Loucy (cell line): ENCODE measurements around the gene MTRF1L.

Experiments used
- H2AFZ ChIP-seq: fragments of 200-600 bp; sonication (generic); 2 replicates; pipeline ENCODE4 v1.6.0; 2016; ENCODE audit warnings: antibody characterized with exemption, mild to moderate bottlenecking, low read length, moderate library complexity
- H3F3A ChIP-seq: fragments of 200-600 bp; 2 replicates; pipeline ENCODE4 v1.6.0; 2016; ENCODE audit warnings: antibody characterized with exemption, low read depth, mild to moderate bottlenecking
- H3K27me3 ChIP-seq: fragments of 200-600 bp; sonication (generic); 2 replicates; pipeline ENCODE4 v1.6.1; 2014; ENCODE audit warnings: low read length, mild to moderate bottlenecking; ENCODE audit not compliant: insufficient read depth, poor library complexity, severe bottlenecking
- H3K36me3 ChIP-seq: fragments of 200-600 bp; sonication (generic); 2 replicates; pipeline ENCODE4 v1.6.1; 2016; ENCODE audit warnings: low read length; ENCODE audit not compliant: insufficient read depth
- H3K4me1 ChIP-seq: fragments of 200-600 bp; sonication (generic); 2 replicates; pipeline ENCODE4 v1.5.1; 2014; ENCODE audit warnings: low read length, mild to moderate bottlenecking; ENCODE audit not compliant: insufficient read depth, poor library complexity, severe bottlenecking
- H3K4me2 ChIP-seq: fragments of 200-600 bp; sonication (generic); 2 replicates; pipeline ENCODE4 v1.6.0; 2014; ENCODE audit warnings: antibody characterized with exemption, low read length, low read depth, mild to moderate bottlenecking; ENCODE audit not compliant: poor library complexity, severe bottlenecking
- H3K4me3 ChIP-seq: fragments of 200-600 bp; sonication (generic); 2 replicates; pipeline ENCODE4 v1.5.1; 2014; ENCODE audit warnings: low read length, mild to moderate bottlenecking, mixed read lengths; ENCODE audit not compliant: poor library complexity, severe bottlenecking
- H3K79me2 ChIP-seq: fragments of 200-600 bp; sonication (generic); 2 replicates; pipeline ENCODE4 v1.6.1; 2014; ENCODE audit warnings: low read length; ENCODE audit not compliant: insufficient read depth
- H3K9ac ChIP-seq: fragments of 200-600 bp; sonication (generic); 2 replicates; pipeline ENCODE4 v1.6.0; 2014; ENCODE audit warnings: mild to moderate bottlenecking, low read depth, low read length, moderate library complexity; ENCODE audit not compliant: poor library complexity, severe bottlenecking
- H3K9me2 ChIP-seq: fragments of 200-600 bp; sonication (generic); replicated peaks from 2 replicates; pipeline ENCODE4 v1.6.1; 2016; ENCODE audit warnings: low read depth, low read length, mixed read lengths
- H3K9me3 ChIP-seq: fragments of 200-600 bp; sonication (generic); 2 replicates; pipeline ENCODE4 v1.6.1; 2014; ENCODE audit warnings: mild to moderate bottlenecking, antibody characterized with exemption, low read length, low read depth; ENCODE audit not compliant: insufficient read depth
- H4K20me1 ChIP-seq: fragments of 200-600 bp; sonication (generic); 2 replicates; pipeline ENCODE4 v1.6.0; 2014; ENCODE audit warnings: antibody characterized with exemption, low read length, mild to moderate bottlenecking; ENCODE audit not compliant: insufficient read depth, poor library complexity, severe bottlenecking
- CTCF ChIP-seq: fragments of 200-600 bp; sonication (generic); conservative IDR thresholded peaks from 2 replicates; pipeline ENCODE4 v1.5.1; 2014; ENCODE audit warnings: mild to moderate bottlenecking, antibody characterized with exemption, low read length
- EZH2phosphoT487 ChIP-seq: fragments of 200-600 bp; IDR thresholded peaks from 2 replicates; pipeline ENCODE4 v1.6.1; 2018; ENCODE audit warnings: antibody characterized with exemption, mild to moderate bottlenecking, moderate library complexity, borderline replicate concordance

MTRF1L gene

GRCh38 chr6:152957796-152958195 is 44.7 kb downstream of the MTRF1L start:
- H3K4me3 ChIP-seq = no peak overlapping the region
- H3K4me1 ChIP-seq = no peaks in the 10 kb centered on the region
- H3K27me3 ChIP-seq = no peaks in the 10 kb centered on the region
- H3F3A ChIP-seq = no peaks in the 10 kb centered on the region
- no peaks in the 10 kb centered on the region for H3K36me3 ChIP-seq
- no peak overlapping the region for H3K9ac ChIP-seq
- H4K20me1 ChIP-seq = no peaks in the 10 kb centered on the region
- H3K9me3 ChIP-seq = no peaks in the 10 kb centered on the region
- H3K79me2 ChIP-seq = no peaks in the 10 kb centered on the region
- H2AFZ ChIP-seq = no peak overlapping the region
- H3K9me2 ChIP-seq = no peaks in the 10 kb centered on the region
- H3K4me2 ChIP-seq = no peak overlapping the region
- TF ChIP-seq CTCF = no peak

- Histone ChIP-seq H3K36me3 (no peaks in the 10 kb centered on the region), H3K4me2 (no peak overlapping the region), H3K4me3 (no peak overlapping the region), H2AFZ (no peak overlapping the region), H3K9me2 (no peaks in the 10 kb centered on the region), H3K9ac (no peak overlapping the region), H3K9me3 (no peaks in the 10 kb centered on the region), H3K4me1 (peaks cover 6% of the 10 kb centered on the region), H3K27me3 (no peaks in the 10 kb centered on the region), H3F3A (no peaks in the 10 kb centered on the region), H4K20me1 (no peaks in the 10 kb centered on the region), H3K79me2 (no peaks in the 10 kb centered on the region)
- no peak for TF ChIP-seq EZH2phosphoT487
- peak; percentile 36 for TF ChIP-seq CTCF
These were observed 48.1 kb downstream of the MTRF1L start for GRCh38 chr6:152954443-152954842.

DNA sequence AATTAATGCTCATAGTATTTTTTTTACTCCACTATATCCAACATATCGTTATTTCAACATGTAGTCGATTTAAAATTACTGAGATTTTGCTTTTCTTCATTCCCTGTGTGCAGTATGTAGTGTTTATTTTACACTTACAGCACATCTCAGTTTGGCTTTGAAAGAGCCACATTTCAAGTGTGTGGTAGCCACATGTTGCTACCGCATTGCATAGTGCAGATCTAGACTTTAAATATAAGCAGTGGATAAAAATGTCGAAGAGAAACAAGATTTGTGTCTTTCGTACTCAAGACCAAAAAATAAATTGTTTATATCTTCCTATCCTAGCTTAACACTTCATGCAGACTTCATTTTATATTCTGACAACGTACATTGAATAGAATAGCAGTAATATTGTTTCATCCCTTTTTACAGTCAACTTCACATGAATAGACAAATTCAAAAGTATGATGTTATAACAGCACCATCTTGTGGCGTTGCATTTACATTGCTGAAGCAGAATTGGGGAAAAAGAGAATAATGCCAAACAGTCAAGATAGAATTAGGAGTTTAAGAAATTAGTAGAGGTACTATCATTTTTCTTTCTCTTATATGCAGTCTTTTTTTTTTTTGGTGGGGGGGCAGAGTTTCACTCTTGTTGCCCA is 49.5 kb downstream of the MTRF1L start:
- H3K4me1 ChIP-seq = peaks cover 6% of the 10 kb centered on the region
- no peaks in the 10 kb centered on the region for H3K36me3 ChIP-seq
- H4K20me1 ChIP-seq = no peaks in the 10 kb centered on the region
- no peaks in the 10 kb centered on the region for H3K27me3 ChIP-seq
- no peak overlapping the region for H2AFZ ChIP-seq
- no peaks in the 10 kb centered on the region for H3K79me2 ChIP-seq
- H3K9me3 ChIP-seq = no peaks in the 10 kb centered on the region
- no peaks in the 10 kb centered on the region for H3F3A ChIP-seq
- no peaks in the 10 kb centered on the region for H3K9me2 ChIP-seq
- H3K4me3 ChIP-seq = no peak overlapping the region
- H3K9ac ChIP-seq = no peak overlapping the region
- H3K4me2 ChIP-seq = no peak overlapping the region
- TF ChIP-seq EZH2phosphoT487 = no peak
- TF ChIP-seq CTCF = peak; percentile 77
